Measurements from ENCODE around the gene NIP7. TPM values are rescaled to one million over a fixed set of nuclear protein-coding genes. Genes with fewer than 3 reads are reported as not detected.
A peak's percentile ranks its signal among the peaks of the same experiment; 100 is the strongest.

NIP7 gene
- total and polyA plus RNA-seq, 2 of the 4 experiments (the other 2 are of a cell fraction): 14.0 to 28.3 TPM

- no TSS peak for BruUV-seq (replicated peaks)
- DNase-seq (no peak), ATAC-seq (ENCODE audit: low read depth) (no peak)
- H3K79me1 ChIP-seq (ENCODE audit: low read depth in 1 of 2, low read length in 2 of 2): peaks cover 27 to 37% of the 10 kb centered on the region in 2 experiments; a peak in 3 of 4 replicates
- no peak overlapping the region for H4K91ac ChIP-seq (ENCODE audit: insufficient read depth, low read depth, low read length)
- no peak overlapping the region for H3K4me2 ChIP-seq (ENCODE audit: low read depth, low read length)
- H2BK15ac ChIP-seq (ENCODE audit: low read depth, low read length): no peak overlapping the region
- no peak overlapping the region for H2BK20ac ChIP-seq (ENCODE audit: low read depth, low read length)
- H3K36me3 ChIP-seq (ENCODE audit: control insufficient read depth, insufficient read depth, low read length): peaks cover 19% of the 10 kb centered on the region
- H3K9me3 ChIP-seq (ENCODE audit: control insufficient read depth, insufficient read depth, low read length): no peaks in the 10 kb centered on the region
- H3K4ac ChIP-seq (ENCODE audit: low read depth, low read length): no peak overlapping the region
- H3K27ac ChIP-seq (ENCODE audit: insufficient read depth, low read length): no peak overlapping the region
- ChIA-PET POLR2A (ENCODE audit: unreplicated experiment) (interaction anchor here (0.6 kb wide), 1 partner anchor 83 kb away, joined by 5 read pairs; no protein-coding TSS in a partner anchor), CTCF (no interaction called here)
- H3K56ac ChIP-seq (ENCODE audit: extremely low read depth, insufficient read depth, low read length): no peak overlapping the region
- WGBS, 2 experiments (ENCODE audit: extremely low coverage in 2 of 2, insufficient read length in 1 of 2): 90% methylated on average over 2 of the region's 10 CpGs; no CpG with 5 or more reads in 1 of the 2 experiments
- H2AFZ ChIP-seq (replicated peaks; ENCODE audit: low read length, poor library complexity): no peak overlapping the region
- H2AK9ac ChIP-seq (replicated peaks; ENCODE audit: low read depth, low read length, poor library complexity): no peak overlapping the region
- dilution Hi-C loops (cut with HindIII; ENCODE audit: low sequenced_read_pairs, unreplicated experiment) (no loop called here), intact Hi-C loops (cut with micrococcal nuclease) (no loop called here), in situ Hi-C loops (cut with MboI; ENCODE audit: low sequenced_read_pairs) (no loop called here)
- no peak overlapping the region for H4K5ac ChIP-seq (ENCODE audit: low read depth, low read length)
- no peak overlapping the region for H2AK5ac ChIP-seq (ENCODE audit: low read depth, low read length)
- H2BK5ac ChIP-seq (ENCODE audit: low read depth, low read length, poor library complexity, severe bottlenecking): no peak overlapping the region
- H3K9me1 ChIP-seq (ENCODE audit: insufficient read depth, low read length): peaks cover 2% of the 10 kb centered on the region
- TF ChIP-seq MAFK (IDR thresholded peaks at IDR 0.05; ENCODE audit: low read depth, low read length) (peak; percentile 91), FOS (IDR thresholded peaks at IDR 0.05; ENCODE audit: low read depth, low read length) (no peak)
- no peak overlapping the region for H3K4me3 ChIP-seq (ENCODE audit: insufficient read depth, low read depth, low read length)
- H4K20me1 ChIP-seq (ENCODE audit: insufficient read depth, low read length): 0 out of 2 replicates have a peak, but pooled peaks cover 5% of the 10 kb centered on the region
- no peaks in the 10 kb centered on the region for H3K4me1 ChIP-seq (ENCODE audit: control insufficient read depth, insufficient read depth, low read length)
- no peak overlapping the region for H2BK120ac ChIP-seq (ENCODE audit: low read depth, low read length)
- H3K23ac ChIP-seq (ENCODE audit: low read depth, low read length): no peak overlapping the region
- H3K9ac ChIP-seq (ENCODE audit: low read depth, low read length): no peak overlapping the region
- H3K27me3 ChIP-seq (ENCODE audit: control insufficient read depth, insufficient read depth, low read length): no peaks in the 10 kb centered on the region
- H4K8ac ChIP-seq (ENCODE audit: low read depth in 2 of 2, low read length in 2 of 2): no peak overlapping the region
- no peak overlapping the region for H3K14ac ChIP-seq (replicated peaks; ENCODE audit: low read depth, low read length)
- H3K18ac ChIP-seq (ENCODE audit: low read depth, low read length): no peak overlapping the region
Observed at GRCh38 chr16:69376393-69377059, 37.0 kb downstream of the NIP7 start.

Data from IMR-90 (cell line).